ENCODE measurements around the gene TAS2R7.

- no peak for TF ChIP-seq TAF1 (IDR thresholded peaks at IDR 0.05; ENCODE audit: low read depth)
- TF ChIP-seq RAD21 (IDR thresholded peaks at IDR 0.05; ENCODE audit: low read depth), result no peak
- TF ChIP-seq YY1 (IDR thresholded peaks at IDR 0.05; ENCODE audit: low read depth), result no peak
- TF ChIP-seq NFIC (IDR thresholded peaks at IDR 0.05), result no peak
- no peak for TF ChIP-seq FOXM1 (IDR thresholded peaks at IDR 0.05; ENCODE audit: borderline replicate concordance, low read depth)
- no peak for TF ChIP-seq CEBPB (IDR thresholded peaks at IDR 0.05)
- TF ChIP-seq, protein P1, sequence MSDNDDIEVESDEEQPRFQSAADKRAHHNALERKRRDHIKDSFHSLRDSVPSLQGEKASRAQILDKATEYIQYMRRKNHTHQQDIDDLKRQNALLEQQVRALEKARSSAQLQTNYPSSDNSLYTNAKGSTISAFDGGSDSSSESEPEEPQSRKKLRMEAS (IDR thresholded peaks at IDR 0.05), result no peak
- TF ChIP-seq USF1 (IDR thresholded peaks at IDR 0.05), result no peak
- no peak for TF ChIP-seq EP300 (IDR thresholded peaks at IDR 0.05; ENCODE audit: borderline replicate concordance)
- TF ChIP-seq CREB1 (IDR thresholded peaks at IDR 0.05; ENCODE audit: low read depth), result no peak
- no peak for TF ChIP-seq REST (IDR thresholded peaks at IDR 0.05; ENCODE audit: low read depth)
- TF ChIP-seq TCF12 (IDR thresholded peaks at IDR 0.05; ENCODE audit: low read depth), result no peak
Observed at GRCh38 chr12:10842862-10843261, 40.4 kb upstream of the TAS2R7 start.
